ENCODE measurements around the gene NEU2. TPM values are rescaled to one million over a fixed set of nuclear protein-coding genes. Genes with fewer than 3 reads are reported as not detected.
A peak's percentile ranks its signal among the peaks of the same experiment; 100 is the strongest.
"Not testable (repeated sequence)": the region's sequence is repeated elsewhere in the genome, so short reads cannot be mapped to it uniquely, and the experiment has no call there.

The NEU2 gene
- total RNA-seq, 1 donor from 2014 or later = not detected

GRCh38 chr2:233010569-233011267, 21.8 kb upstream of the NEU2 start:
- no peak for DNase-seq (ENCODE audit: low read depth)

GRCh38 chr2:233011268-233011650, 21.2 kb upstream of the NEU2 start:
- DNase-seq (ENCODE audit: low read depth) = no peak

GRCh38 chr2:233011702-233012131, 20.8 kb upstream of the NEU2 start:
- DNase-seq (ENCODE audit: low read depth) = no peak

GRCh38 chr2:233012301-233012971, 20.0 kb upstream of the NEU2 start:
- DNase-seq (ENCODE audit: low read depth) = no peak

GRCh38 chr2:233013027-233013461, 19.4 kb upstream of the NEU2 start, which contains the start of gene NGEF:
Gene NGEF, minus strand, starts transcription at chr2:233013256. Its CDS starts 38,366 bp downstream, at chr2:232974890.
- DNase-seq (ENCODE audit: low read depth) = no peak

GRCh38 chr2:233013650-233014049, 18.8 kb upstream of the NEU2 start:
- no peak for DNase-seq (ENCODE audit: low read depth)

- no peak for DNase-seq (ENCODE audit: low read depth)
These were observed 17.3 kb upstream of the NEU2 start for GRCh38 chr2:233015019-233015645.

- DNase-seq (ENCODE audit: low read depth) = no peak
These were observed 14.5 kb upstream of the NEU2 start for GRCh38 chr2:233017947-233018346.

- DNase-seq (ENCODE audit: low read depth) = not testable (repeated sequence)
These were observed 12.9 kb upstream of the NEU2 start for GRCh38 chr2:233019610-233020009.

- no peak for DNase-seq (ENCODE audit: low read depth)
These were observed 12.0 kb upstream of the NEU2 start for GRCh38 chr2:233020454-233020853.

- no peak for DNase-seq (ENCODE audit: low read depth)
These were observed 10.7 kb upstream of the NEU2 start for GRCh38 chr2:233021771-233022170.

- no peak for DNase-seq (ENCODE audit: low read depth)
These were observed 9.9 kb upstream of the NEU2 start for GRCh38 chr2:233022561-233022960.

- no peak for DNase-seq (ENCODE audit: low read depth)
These were observed 9.3 kb upstream of the NEU2 start for GRCh38 chr2:233023007-233023760.

GRCh38 chr2:233023761-233024410, 8.6 kb upstream of the NEU2 start:
- no peak for DNase-seq (ENCODE audit: low read depth)

GRCh38 chr2:233025706-233026105, 6.8 kb upstream of the NEU2 start:
- DNase-seq (ENCODE audit: low read depth) = no peak

- DNase-seq (ENCODE audit: low read depth) = peak; percentile 57
These were observed 6.2 kb upstream of the NEU2 start for GRCh38 chr2:233026198-233026813.

GRCh38 chr2:233029321-233029720, 3.2 kb upstream of the NEU2 start:
- DNase-seq (ENCODE audit: low read depth) = no peak

GRCh38 chr2:233031556-233032500, 644 bp upstream of the NEU2 start:
- DNase-seq (ENCODE audit: low read depth) = peak; percentile 74

- peak; percentile 19 for DNase-seq (ENCODE audit: low read depth)
These were observed 1.2 kb downstream of the NEU2 start for GRCh38 chr2:233033672-233034071.
